Mesenchymal stem cell (in vitro differentiated cells and primary cell): ENCODE data around the gene TRIOBP.
"Not testable (repeated sequence)": the region's sequence is repeated elsewhere in the genome, so short reads cannot be mapped to it uniquely, and the experiment has no call there.

Source experiments
- DNase-seq: peaks from one replicate; pipeline ENCODE4 v3.0.0-alpha.2; 2013
- H2AFZ ChIP-seq: one replicate; pipeline ENCODE4 v1.6.1; 2013; ENCODE audit warnings: low read depth, mild to moderate bottlenecking, control low read depth, inconsistent platforms, low read length, moderate library complexity
- H2AK5ac ChIP-seq: 2 replicates; pipeline ENCODE4 v1.6.1; 2013; ENCODE audit warnings: low read length, moderate library complexity, mild to moderate bottlenecking, inconsistent platforms; ENCODE audit not compliant: severe bottlenecking
- H2BK120ac ChIP-seq: one replicate; pipeline ENCODE4 v1.6.1; 2013; ENCODE audit warnings: low read depth, mild to moderate bottlenecking, inconsistent platforms, low read length, moderate library complexity
- H2BK12ac ChIP-seq, 2 experiments: one replicate each; pipeline ENCODE4 v1.6.1; 2013; ENCODE audit warnings: inconsistent platforms in 2 of 2, low read length in 2 of 2, mild to moderate bottlenecking in 2 of 2, moderate library complexity in 2 of 2, control low read depth in 1 of 2
- H2BK15ac ChIP-seq: one replicate; pipeline ENCODE4 v1.6.1; 2013; ENCODE audit warnings: mild to moderate bottlenecking, low read depth, inconsistent platforms; ENCODE audit not compliant: poor library complexity, severe bottlenecking
- H2BK5ac ChIP-seq: 2 replicates; pipeline ENCODE4 v1.6.1; 2013; ENCODE audit warnings: low read depth, mild to moderate bottlenecking, low read length, control low read depth, inconsistent platforms; ENCODE audit not compliant: poor library complexity, severe bottlenecking
- H3K14ac ChIP-seq, 2 experiments: one replicate each; pipeline ENCODE4 v1.6.1; 2013; ENCODE audit warnings: inconsistent platforms in 2 of 2, low read length in 2 of 2, control low read depth in 1 of 2, mild to moderate bottlenecking in 1 of 2, moderate library complexity in 1 of 2
- H3K18ac ChIP-seq, 2 experiments: one replicate each; pipeline ENCODE4 v1.6.1; 2013; ENCODE audit warnings: inconsistent platforms in 2 of 2, low read length in 2 of 2, control low read depth in 1 of 2, low read depth in 1 of 2, mild to moderate bottlenecking in 1 of 2
- H3K23ac ChIP-seq, 2 experiments: one replicate each; pipeline ENCODE4 v1.6.1; 2013; ENCODE audit warnings: inconsistent platforms in 2 of 2, low read length in 2 of 2, mild to moderate bottlenecking in 2 of 2, moderate library complexity in 2 of 2, control low read depth in 1 of 2
- H3K27ac ChIP-seq: 2 replicates; pipeline ENCODE4 v1.5.1; 2013; ENCODE audit warnings: mild to moderate bottlenecking, moderate library complexity, low read length, control low read depth, inconsistent platforms; ENCODE audit not compliant: poor library complexity, severe bottlenecking
- H3K27me3 ChIP-seq, 2 experiments: 2 replicates each; pipeline versions ENCODE4 v1.6.1 to v1.7.0; 2013; ENCODE audit warnings: low read length in 2 of 2, mild to moderate bottlenecking in 2 of 2, moderate library complexity in 2 of 2, control low read depth in 1 of 2, inconsistent platforms in 1 of 2; ENCODE audit not compliant: control insufficient read depth in 1 of 2, insufficient read depth in 1 of 2
- H3K36me3 ChIP-seq, 2 experiments: 2 replicates each; pipeline versions ENCODE4 v1.6.1 to v1.7.0; 2013; ENCODE audit warnings: low read length in 2 of 2, control low read depth in 1 of 2, inconsistent platforms in 1 of 2, low read depth in 1 of 2, mild to moderate bottlenecking in 1 of 2; ENCODE audit not compliant: insufficient read depth in 2 of 2, control insufficient read depth in 1 of 2
- H3K4ac ChIP-seq, 2 experiments: one replicate each; pipeline ENCODE4 v1.6.1; 2013; ENCODE audit warnings: inconsistent platforms in 2 of 2, low read length in 2 of 2, mild to moderate bottlenecking in 2 of 2, moderate library complexity in 2 of 2, control low read depth in 1 of 2, low read depth in 1 of 2
- H3K4me1 ChIP-seq: 2 replicates; pipeline ENCODE4 v1.6.1; 2013; ENCODE audit warnings: low read depth, low read length, control low read depth; ENCODE audit not compliant: control insufficient read depth, insufficient read depth
- H3K4me2 ChIP-seq: 2 replicates; pipeline ENCODE4 v1.6.1; 2013; ENCODE audit warnings: low read length, mild to moderate bottlenecking, inconsistent platforms; ENCODE audit not compliant: poor library complexity, severe bottlenecking
- H3K4me3 ChIP-seq, 2 experiments: 2 replicates each; pipeline versions ENCODE4 v1.5.1 to v1.7.0; 2013; ENCODE audit warnings: low read length in 2 of 2, mild to moderate bottlenecking in 2 of 2, control low read depth in 1 of 2, low read depth in 1 of 2; ENCODE audit not compliant: insufficient read depth in 1 of 2
- H3K79me1 ChIP-seq: replicated peaks from 2 replicates; pipeline ENCODE4 v1.6.1; 2013; ENCODE audit warnings: mild to moderate bottlenecking, control low read depth, low read length, inconsistent platforms; ENCODE audit not compliant: poor library complexity, severe bottlenecking
- H3K9ac ChIP-seq: 2 replicates; pipeline ENCODE4 v1.7.0; 2013; ENCODE audit warnings: mild to moderate bottlenecking, low read length, moderate library complexity
- H3K9me3 ChIP-seq: 2 replicates; pipeline ENCODE4 v1.7.0; 2013; ENCODE audit warnings: mild to moderate bottlenecking, low read length; ENCODE audit not compliant: control insufficient read depth
- H4K8ac ChIP-seq: one replicate; pipeline ENCODE4 v1.6.1; 2013; ENCODE audit warnings: inconsistent platforms, mild to moderate bottlenecking, low read length, moderate library complexity
- H4K91ac ChIP-seq: one replicate; pipeline ENCODE4 v1.6.1; 2013; ENCODE audit warnings: mild to moderate bottlenecking, low read length, inconsistent platforms
- WGBS: methylation state at CpG from one replicate; pipeline ENCODE4 v1.1.7; 2013; ENCODE audit warnings: mixed read lengths; 5-methylcytosine and 5-hydroxymethylcytosine counted together

TRIOBP gene

GRCh38 chr22:37796079-37796478, 99.2 kb downstream of the TRIOBP start:
- no peak overlapping the region for H3K18ac ChIP-seq
- no peak overlapping the region for H3K23ac ChIP-seq
- H3K36me3 ChIP-seq = no peaks in the 10 kb centered on the region
- no peaks in the 10 kb centered on the region for H3K79me1 ChIP-seq
- H2BK12ac ChIP-seq = no peak overlapping the region
- H3K4me2 ChIP-seq = no peak overlapping the region
- no peak overlapping the region for H3K14ac ChIP-seq
- no peak overlapping the region for H4K8ac ChIP-seq
- H2AK5ac ChIP-seq = no peak overlapping the region
- no peak overlapping the region for H4K91ac ChIP-seq
- H2BK15ac ChIP-seq = no peak overlapping the region
- 78% methylated on average over 3 of the region's 3 CpGs for WGBS
- no peak overlapping the region for H3K27ac ChIP-seq
- H3K4me3 ChIP-seq = no peak overlapping the region
- H3K4me1 ChIP-seq = peaks cover 3% of the 10 kb centered on the region
- no peaks in the 10 kb centered on the region for H3K27me3 ChIP-seq
- no peak overlapping the region for H2AFZ ChIP-seq
- H3K9ac ChIP-seq = no peak overlapping the region
- H2BK120ac ChIP-seq = no peak overlapping the region
- H2BK5ac ChIP-seq = no peak overlapping the region
- no peaks in the 10 kb centered on the region for H3K9me3 ChIP-seq
- no peak overlapping the region for H3K4ac ChIP-seq
- DNase-seq = no peak

DNA sequence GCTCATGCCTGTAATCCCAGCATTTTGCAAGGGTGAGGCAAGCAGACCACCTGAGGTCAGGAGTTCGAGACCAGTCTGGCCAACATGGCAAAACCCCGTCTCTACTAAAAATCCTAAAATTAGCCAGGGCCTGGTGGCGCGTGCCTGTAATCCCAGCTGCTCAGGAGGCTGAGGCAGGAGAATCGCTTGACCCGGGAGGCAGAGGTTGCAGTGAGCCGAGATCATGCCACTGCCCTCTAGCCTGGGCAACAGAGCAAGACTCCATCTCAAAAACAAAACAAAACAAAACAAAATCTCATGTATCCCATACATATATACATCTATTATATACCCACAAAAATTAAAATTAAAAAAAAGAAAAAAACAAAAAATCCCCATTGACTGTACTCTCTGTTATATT, 100.4 kb downstream of the TRIOBP start:
- not testable (repeated sequence) for H4K91ac ChIP-seq, H3K4me1 ChIP-seq, H3K4me2 ChIP-seq, H2AFZ ChIP-seq, H3K9ac ChIP-seq, H3K27me3 ChIP-seq, H3K79me1 ChIP-seq, H2BK120ac ChIP-seq, H3K14ac ChIP-seq, H3K36me3 ChIP-seq, H2BK5ac ChIP-seq, H3K18ac ChIP-seq, H2AK5ac ChIP-seq, H3K23ac ChIP-seq, H2BK15ac ChIP-seq, DNase-seq, H2BK12ac ChIP-seq, H3K4me3 ChIP-seq, H3K9me3 ChIP-seq, H3K27ac ChIP-seq, H4K8ac ChIP-seq, H3K4ac ChIP-seq
- WGBS = 95% methylated on average over 7 of the region's 7 CpGs

GRCh38 chr22:37797874-37798500, 101.1 kb downstream of the TRIOBP start:
- no peak overlapping the region for H3K4ac ChIP-seq
- no peak overlapping the region for H3K18ac ChIP-seq
- H2AK5ac ChIP-seq = no peak overlapping the region
- no peaks in the 10 kb centered on the region for H3K36me3 ChIP-seq
- no peak overlapping the region for H2AFZ ChIP-seq
- no peak overlapping the region for H3K4me2 ChIP-seq
- no peak overlapping the region for H4K8ac ChIP-seq
- no peak overlapping the region for H3K27ac ChIP-seq
- no peak overlapping the region for H3K9ac ChIP-seq
- no peak overlapping the region for H4K91ac ChIP-seq
- no peaks in the 10 kb centered on the region for H3K27me3 ChIP-seq
- H2BK15ac ChIP-seq = no peak overlapping the region
- H3K4me1 ChIP-seq = peaks cover 12% of the 10 kb centered on the region
- no peak overlapping the region for H2BK120ac ChIP-seq
- 74% methylated on average over 13 of the region's 14 CpGs for WGBS
- H3K23ac ChIP-seq = no peak overlapping the region
- H3K9me3 ChIP-seq = no peaks in the 10 kb centered on the region
- H3K14ac ChIP-seq = no peak overlapping the region
- no peak overlapping the region for H2BK5ac ChIP-seq
- H3K79me1 ChIP-seq = no peaks in the 10 kb centered on the region
- no peak overlapping the region for H3K4me3 ChIP-seq
- DNase-seq = no peak
- no peak overlapping the region for H2BK12ac ChIP-seq

DNA sequence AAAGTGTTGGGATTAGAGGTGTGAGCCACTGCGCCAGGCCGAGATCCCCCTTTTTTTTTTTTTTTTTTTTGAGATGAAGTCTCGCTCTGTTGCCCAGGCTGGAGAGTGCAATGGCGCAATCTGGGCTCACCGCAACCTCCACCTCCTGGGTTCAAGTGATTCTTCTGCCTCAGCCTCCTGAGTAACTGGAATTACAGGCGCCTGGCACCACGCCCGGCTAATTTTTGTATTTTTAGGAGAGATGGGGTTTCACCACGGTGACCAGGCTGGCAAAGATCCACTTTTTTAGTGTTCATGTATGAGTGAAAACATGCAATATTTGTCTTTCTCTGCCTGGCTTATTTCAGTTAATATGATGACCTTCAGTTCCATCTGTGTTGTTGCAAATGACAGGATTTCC, 103.1 kb downstream of the TRIOBP start:
- Histone ChIP-seq H3K27me3 (peaks cover 0 to 10% of the 10 kb centered on the region in 2 experiments), H3K4me1 (peaks cover 19% of the 10 kb centered on the region)
- not testable (repeated sequence) for DNase-seq, H3K4me3 ChIP-seq, H3K9me3 ChIP-seq, H4K8ac ChIP-seq, H3K23ac ChIP-seq, H2BK15ac ChIP-seq, H3K14ac ChIP-seq, H3K4me2 ChIP-seq, H2AFZ ChIP-seq, H3K79me1 ChIP-seq, H2BK5ac ChIP-seq, H3K9ac ChIP-seq, H2BK12ac ChIP-seq, H2AK5ac ChIP-seq, H3K18ac ChIP-seq, H2BK120ac ChIP-seq, H4K91ac ChIP-seq, H3K4ac ChIP-seq, H3K27ac ChIP-seq, H3K36me3 ChIP-seq
- WGBS = 89% methylated on average over 9 of the region's 9 CpGs
